ENCODE measurements around the gene KREMEN1. TPM values are rescaled to one million over a fixed set of nuclear protein-coding genes. Genes with fewer than 3 reads are reported as not detected.

Gene KREMEN1
- total and polyA plus RNA-seq, 8 donors = 24.6 to 49.7 (median 33.6) TPM

GRCh38 chr22:29154364-29155048 lies 81.7 kb downstream of the KREMEN1 start:
- Histone ChIP-seq H3K27me3 (no peaks in the 10 kb centered on the region), H3K9me3 (no peaks in the 10 kb centered on the region), H3K27ac (peak overlapping the region in 1 of 2 donors; percentile 87), H3K4me1 (peaks cover 20 to 48% of the 10 kb centered on the region in 2 donors), H3K36me3 (no peaks in the 10 kb centered on the region), H3K4me3 (peak overlapping the region in 1 of 2 donors; percentile 20)
- TF ChIP-seq, protein P1, sequence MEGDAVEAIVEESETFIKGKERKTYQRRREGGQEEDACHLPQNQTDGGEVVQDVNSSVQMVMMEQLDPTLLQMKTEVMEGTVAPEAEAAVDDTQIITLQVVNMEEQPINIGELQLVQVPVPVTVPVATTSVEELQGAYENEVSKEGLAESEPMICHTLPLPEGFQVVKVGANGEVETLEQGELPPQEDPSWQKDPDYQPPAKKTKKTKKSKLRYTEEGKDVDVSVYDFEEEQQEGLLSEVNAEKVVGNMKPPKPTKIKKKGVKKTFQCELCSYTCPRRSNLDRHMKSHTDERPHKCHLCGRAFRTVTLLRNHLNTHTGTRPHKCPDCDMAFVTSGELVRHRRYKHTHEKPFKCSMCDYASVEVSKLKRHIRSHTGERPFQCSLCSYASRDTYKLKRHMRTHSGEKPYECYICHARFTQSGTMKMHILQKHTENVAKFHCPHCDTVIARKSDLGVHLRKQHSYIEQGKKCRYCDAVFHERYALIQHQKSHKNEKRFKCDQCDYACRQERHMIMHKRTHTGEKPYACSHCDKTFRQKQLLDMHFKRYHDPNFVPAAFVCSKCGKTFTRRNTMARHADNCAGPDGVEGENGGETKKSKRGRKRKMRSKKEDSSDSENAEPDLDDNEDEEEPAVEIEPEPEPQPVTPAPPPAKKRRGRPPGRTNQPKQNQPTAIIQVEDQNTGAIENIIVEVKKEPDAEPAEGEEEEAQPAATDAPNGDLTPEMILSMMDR (IDR thresholded peaks at IDR 0.05) = peak; percentile 96
- intact Hi-C loops (cut with DNase I) = no loop called here
- DNase-seq = peak in 3 of 4 donors; percentile 83 to 96 (median 85)
- ATAC-seq = peak; percentile 95

DNA sequence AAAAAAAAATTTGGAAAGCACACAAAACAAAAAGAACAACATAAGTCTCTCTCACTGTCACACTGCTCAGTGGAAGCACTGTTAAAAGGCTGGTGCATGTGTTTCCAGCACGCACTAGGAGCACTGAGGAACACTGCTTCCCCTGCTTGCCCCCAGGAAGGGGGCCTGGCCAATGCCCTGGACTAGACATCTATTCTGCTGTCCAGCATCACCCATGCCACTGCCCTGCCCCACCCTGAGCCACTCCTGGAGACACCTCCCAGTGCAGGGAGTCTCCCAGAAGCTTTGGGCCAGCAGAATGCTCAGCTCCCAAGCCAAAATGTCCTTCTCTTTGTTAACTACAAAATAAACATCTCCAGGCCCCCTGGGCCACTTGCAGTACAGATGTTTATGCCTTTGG lies 83.1 kb downstream of the KREMEN1 start:
- intact Hi-C loops (cut with DNase I) = no loop called here
- DNase-seq (peak in 1 of 4 donors; percentile 15), ATAC-seq (no peak)
- no peak overlapping the region for H3K4me3 ChIP-seq
- TF ChIP-seq, protein P1 (IDR thresholded peaks at IDR 0.05) = no peak
- H3K9me3 ChIP-seq = no peaks in the 10 kb centered on the region
- H3K4me1 ChIP-seq = peaks cover 15 to 39% of the 10 kb centered on the region in 2 donors
- no peaks in the 10 kb centered on the region for H3K36me3 ChIP-seq
- H3K27me3 ChIP-seq = no peaks in the 10 kb centered on the region
- H3K27ac ChIP-seq = no peak overlapping the region

GRCh38 chr22:29156507-29156906 lies 83.7 kb downstream of the KREMEN1 start:
- Histone ChIP-seq H3K4me1 (peaks cover 15 to 36% of the 10 kb centered on the region in 2 donors), H3K36me3 (no peaks in the 10 kb centered on the region), H3K27me3 (no peaks in the 10 kb centered on the region), H3K4me3 (no peak overlapping the region), H3K27ac (no peak overlapping the region), H3K9me3 (no peaks in the 10 kb centered on the region)
- peak in 2 of 4 donors; percentile 32 to 40 for DNase-seq
- ATAC-seq = no peak
- intact Hi-C loops (cut with DNase I) = no loop called here
- TF ChIP-seq, protein P1 (IDR thresholded peaks at IDR 0.05) = no peak

DNA sequence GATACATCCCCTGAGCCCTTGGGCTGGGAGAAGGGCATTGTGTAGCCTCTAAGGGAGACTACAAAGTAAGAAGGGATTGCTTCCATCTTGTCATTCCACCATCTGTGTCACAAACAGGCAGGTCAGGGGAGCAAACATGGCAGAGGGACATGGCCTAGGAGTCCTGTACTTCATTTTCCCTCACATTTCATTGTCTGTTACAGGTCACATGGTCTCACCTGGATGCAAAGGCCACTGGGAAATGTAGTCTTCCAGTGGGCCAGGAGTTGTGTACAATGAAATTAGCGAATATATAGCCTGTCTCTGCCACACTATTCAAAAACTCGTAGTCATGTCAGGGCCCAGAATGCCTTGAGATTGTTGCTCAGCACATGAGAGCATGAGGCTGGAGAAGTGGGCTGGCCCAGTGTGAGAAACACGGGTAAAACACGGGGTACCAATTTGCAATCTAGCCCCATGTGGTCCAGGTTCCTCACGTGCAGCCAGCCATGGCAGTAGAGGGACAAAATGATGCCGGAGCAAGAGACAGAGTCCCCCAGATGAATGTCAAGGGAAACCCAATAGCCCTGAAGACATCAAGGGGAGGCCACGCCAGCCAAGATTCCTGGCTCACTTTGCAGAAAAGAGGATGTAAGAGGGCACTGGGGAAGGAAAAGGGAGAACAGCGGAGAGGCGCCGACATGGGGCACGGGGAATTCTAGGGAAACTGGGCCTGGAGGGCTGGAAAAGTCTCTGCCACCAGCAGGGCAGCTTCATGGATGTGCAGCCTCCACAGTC lies 85.1 kb downstream of the KREMEN1 start:
- Histone ChIP-seq H3K36me3 (no peaks in the 10 kb centered on the region), H3K27me3 (no peaks in the 10 kb centered on the region), H3K4me1 (peaks cover 8 to 21% of the 10 kb centered on the region in 2 donors), H3K9me3 (no peaks in the 10 kb centered on the region), H3K4me3 (no peak overlapping the region), H3K27ac (no peak overlapping the region)
- TF ChIP-seq, protein P1 (IDR thresholded peaks at IDR 0.05) = no peak
- intact Hi-C loops (cut with DNase I) = no loop called here
- no peak for ATAC-seq
- DNase-seq = peak in 1 of 4 donors; percentile 23

GRCh38 chr22:29158546-29158945 lies 85.7 kb downstream of the KREMEN1 start:
- TF ChIP-seq, protein P1 (IDR thresholded peaks at IDR 0.05) = no peak
- Histone ChIP-seq H3K9me3 (no peaks in the 10 kb centered on the region), H3K27ac (no peak overlapping the region), H3K36me3 (no peaks in the 10 kb centered on the region), H3K4me1 (peaks cover 8 to 15% of the 10 kb centered on the region in 2 donors), H3K4me3 (no peak overlapping the region), H3K27me3 (no peaks in the 10 kb centered on the region)
- DNase-seq (peak in 1 of 4 donors; percentile 15), ATAC-seq (no peak)
- intact Hi-C loops (cut with DNase I) = no loop called here
